Stimulated activated CD4-positive, alpha-beta T cell treated with anti-CD3 and anti-CD28 coated beads, Interleukin-2, amount 100 ng/mL, for 48 hours (primary cell): ENCODE data around the gene SNAPC5.
"Not testable (repeated sequence)": the region's sequence is repeated elsewhere in the genome, so short reads cannot be mapped to it uniquely, and the experiment has no call there.

Experiments
- DNase-seq, 2 donors: peaks; one replicate each; pipeline ENCODE4 v3.0.0-alpha.2; 2020

SNAPC5 gene

GRCh38 chr15:66497502-66498455 is at the start of gene SNAPC5:
Gene SNAPC5, minus strand, starts transcription at chr15:66497762. Its CDS starts 31 bp downstream, at chr15:66497731.
- peak; percentile 99 for DNase-seq

- DNase-seq: no peak
Measured at GRCh38 chr15:66545255-66545654, 47.7 kb upstream of the SNAPC5 start.

- no peak for DNase-seq
Measured at GRCh38 chr15:66542896-66543295, 45.3 kb upstream of the SNAPC5 start.

- no peak for DNase-seq
Measured at GRCh38 chr15:66535056-66535455, 37.5 kb upstream of the SNAPC5 start.

- DNase-seq: no peak
Measured at GRCh38 chr15:66524838-66525237, 27.3 kb upstream of the SNAPC5 start.

- DNase-seq: no peak
Measured at GRCh38 chr15:66523926-66524325, 26.4 kb upstream of the SNAPC5 start.

GRCh38 chr15:66515901-66516322 is 18.4 kb upstream of the SNAPC5 start:
- no peak for DNase-seq

- DNase-seq: no peak
Measured at GRCh38 chr15:66514586-66514985, 17.0 kb upstream of the SNAPC5 start.

GRCh38 chr15:66508293-66508883 is 10.8 kb upstream of the SNAPC5 start:
- no peak for DNase-seq

GRCh38 chr15:66505818-66506217 is 8.3 kb upstream of the SNAPC5 start:
- DNase-seq: no peak

- DNase-seq: no peak
Measured at GRCh38 chr15:66505430-66505811, 7.9 kb upstream of the SNAPC5 start.

- peak; percentile 69 to 72 for DNase-seq
Measured at GRCh38 chr15:66504563-66505429, 7.2 kb upstream of the SNAPC5 start, which contains the start of the genes RPL4 and ZWILCH. Gene RPL4, minus strand, starts transcription at chr15:66504855. Its CDS starts 65 bp downstream, at chr15:66504790. Gene ZWILCH, plus strand, starts transcription at chr15:66505326. Its CDS starts 13 bp downstream, at chr15:66505339.

- DNase-seq: no peak
Measured at GRCh38 chr15:66503780-66504562, 6.4 kb upstream of the SNAPC5 start.

- DNase-seq: not testable (repeated sequence)
Measured at GRCh38 chr15:66503041-66503648, 5.6 kb upstream of the SNAPC5 start.

- DNase-seq: no peak
Measured at GRCh38 chr15:66502491-66502890, 4.9 kb upstream of the SNAPC5 start.

GRCh38 chr15:66500346-66500745 is 2.8 kb upstream of the SNAPC5 start:
- not testable (repeated sequence) for DNase-seq

- no peak for DNase-seq
Measured at GRCh38 chr15:66498501-66499386, 1.2 kb upstream of the SNAPC5 start.

GRCh38 chr15:66496951-66497501 is 536 bp downstream of the SNAPC5 start:
- DNase-seq: no peak

- DNase-seq: no peak
Measured at GRCh38 chr15:66494262-66494661, 3.3 kb downstream of the SNAPC5 start.

- DNase-seq: no peak
Measured at GRCh38 chr15:66491846-66492245, 5.7 kb downstream of the SNAPC5 start.
